K562 treated with DMSO at 1 percent for 48 hours (cell line): ENCODE results near the gene MFN1. TPM values are rescaled to one million over a fixed set of nuclear protein-coding genes. Genes with fewer than 3 reads are reported as not detected.

ENCODE experiments used
- total RNA-seq: library from RNA; unstranded; fragments of 300-600 nt; gene quantifications from 2 replicates; pipeline ENCODE4 v1.2.3, GENCODE V29; 2022; ENCODE audit warnings: low replicate concordance; ENCODE audit errors: extremely low read depth

Gene MFN1
- total RNA-seq, result not detected in 2 replicates

GRCh38 chr3:179347345-179348194 is at the start of gene MFN1:
TSS of gene MFN1 (plus strand) at chr3:179347709. CDS start at chr3:179348852, 1,143 bp downstream.

GRCh38 chr3:179322286-179323196 is 25.0 kb upstream of the MFN1 start, which contains the start of gene ZNF639:
TSS of gene ZNF639 (plus strand) at chr3:179323031. CDS start at chr3:179328294, 5,263 bp downstream.

Other genes with a start within 250 kb of the MFN1 start
- not detected in 2 replicates for gene PIK3CA, start 199.4 kb upstream of the MFN1 start, total RNA-seq
- not detected in 2 replicates for gene KCNMB3, start 96.6 kb upstream of the MFN1 start, total RNA-seq
- not detected in 2 replicates for gene ZNF639, start 24.7 kb upstream of the MFN1 start, total RNA-seq
- not detected in 2 replicates for gene GNB4, start 103.8 kb downstream of the MFN1 start, total RNA-seq
- gene ACTL6A, start 215.2 kb downstream of the MFN1 start, total RNA-seq, result not detected in 2 replicates